Hepatocyte (in vitro differentiated cells): ENCODE results near the gene TRABD.

ENCODE experiments used
- CTCF ChIP-seq: fragments of 200-600 bp; sonication (generic); IDR thresholded peaks from 2 replicates; pipeline ENCODE4 v1.5.1; 2016; ENCODE audit warnings: antibody characterized with exemption, mild to moderate bottlenecking; ENCODE audit not compliant: poor library complexity
- EZH2 ChIP-seq: fragments of 200-600 bp; sonication (generic); IDR thresholded peaks from 2 replicates; pipeline ENCODE4 v1.6.1; 2016; ENCODE audit warnings: antibody characterized with exemption, mild to moderate bottlenecking, borderline replicate concordance

- no peak for TF ChIP-seq CTCF
- TF ChIP-seq EZH2, result no peak
Observed at GRCh38 chr22:50177537-50178470, 7.9 kb upstream of the TRABD start.
